HG03280 (cell line): Measurements from ENCODE around the gene GUCY1A2.
"Not testable (repeated sequence)": the region's sequence is repeated elsewhere in the genome, so short reads cannot be mapped to it uniquely, and the experiment has no call there.

ENCODE experiments used
- ATAC-seq: cut with Tn5 transposase; IDR thresholded peaks from one replicate; pipeline ENCODE4 v1.9.1; 2021; ENCODE audit warnings: mild to moderate bottlenecking, moderate library complexity; ENCODE audit not compliant: unreplicated experiment

GUCY1A2 gene, protein sequence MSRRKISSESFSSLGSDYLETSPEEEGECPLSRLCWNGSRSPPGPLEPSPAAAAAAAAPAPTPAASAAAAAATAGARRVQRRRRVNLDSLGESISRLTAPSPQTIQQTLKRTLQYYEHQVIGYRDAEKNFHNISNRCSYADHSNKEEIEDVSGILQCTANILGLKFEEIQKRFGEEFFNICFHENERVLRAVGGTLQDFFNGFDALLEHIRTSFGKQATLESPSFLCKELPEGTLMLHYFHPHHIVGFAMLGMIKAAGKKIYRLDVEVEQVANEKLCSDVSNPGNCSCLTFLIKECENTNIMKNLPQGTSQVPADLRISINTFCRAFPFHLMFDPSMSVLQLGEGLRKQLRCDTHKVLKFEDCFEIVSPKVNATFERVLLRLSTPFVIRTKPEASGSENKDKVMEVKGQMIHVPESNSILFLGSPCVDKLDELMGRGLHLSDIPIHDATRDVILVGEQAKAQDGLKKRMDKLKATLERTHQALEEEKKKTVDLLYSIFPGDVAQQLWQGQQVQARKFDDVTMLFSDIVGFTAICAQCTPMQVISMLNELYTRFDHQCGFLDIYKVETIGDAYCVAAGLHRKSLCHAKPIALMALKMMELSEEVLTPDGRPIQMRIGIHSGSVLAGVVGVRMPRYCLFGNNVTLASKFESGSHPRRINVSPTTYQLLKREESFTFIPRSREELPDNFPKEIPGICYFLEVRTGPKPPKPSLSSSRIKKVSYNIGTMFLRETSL

GRCh38 chr11:107018219-107018901 is at the start of gene GUCY1A2:
Gene GUCY1A2, minus strand, starts transcription at chr11:107018476. Its CDS starts 421 bp downstream, at chr11:107018055.
- peak; percentile 40 for ATAC-seq

- no peak for ATAC-seq
Observed at GRCh38 chr11:107054391-107054790, 36.1 kb upstream of the GUCY1A2 start.

GRCh38 chr11:107051332-107051731 is 33.1 kb upstream of the GUCY1A2 start:
- ATAC-seq: not testable (repeated sequence)

DNA sequence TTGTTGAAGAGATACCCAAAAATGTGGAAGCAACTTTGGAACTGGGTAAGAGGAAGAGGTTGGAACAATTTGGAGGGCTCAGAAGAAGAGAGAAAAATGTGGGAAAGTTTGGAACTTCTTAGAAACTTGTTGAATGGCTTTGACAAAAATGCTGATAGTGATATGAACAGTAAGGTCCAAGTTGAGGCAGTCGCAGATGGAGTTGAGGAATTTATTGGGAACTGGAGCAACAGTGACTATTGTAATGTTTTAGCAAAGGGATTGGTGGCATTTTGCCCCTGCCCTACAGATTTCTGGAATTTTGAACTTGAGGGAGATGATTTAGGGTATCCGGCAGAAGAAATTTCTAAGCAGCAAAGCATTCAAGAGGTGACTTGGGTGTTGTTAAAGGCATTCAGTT is 32.6 kb upstream of the GUCY1A2 start:
- ATAC-seq: not testable (repeated sequence)

GRCh38 chr11:107050121-107050520 is 31.8 kb upstream of the GUCY1A2 start:
- ATAC-seq: no peak

GRCh38 chr11:107044503-107044902 is 26.2 kb upstream of the GUCY1A2 start:
- ATAC-seq: no peak

GRCh38 chr11:107043242-107044006 is 25.1 kb upstream of the GUCY1A2 start:
- peak; percentile 85 for ATAC-seq

DNA sequence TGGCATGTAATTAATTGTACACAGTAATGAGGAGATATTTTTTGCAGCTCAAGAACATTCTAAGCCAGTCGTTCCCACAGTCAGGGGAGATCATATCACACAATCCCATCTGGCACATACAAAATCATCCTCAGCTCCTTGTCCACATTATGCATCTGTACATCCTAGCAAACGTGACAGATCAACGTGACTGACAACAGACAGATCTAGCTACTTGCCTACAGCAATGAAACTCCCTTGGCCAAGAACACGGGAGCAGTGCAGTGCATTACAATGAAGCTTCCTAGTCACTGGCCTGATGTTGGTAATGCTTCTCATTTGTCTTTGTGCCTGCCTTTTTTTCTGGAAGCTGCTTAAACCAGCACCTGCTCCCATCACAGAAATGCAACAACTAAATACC is 24.5 kb upstream of the GUCY1A2 start:
- ATAC-seq: no peak

- ATAC-seq: peak; percentile 48
Observed at GRCh38 chr11:107041088-107041444, 22.8 kb upstream of the GUCY1A2 start.

DNA sequence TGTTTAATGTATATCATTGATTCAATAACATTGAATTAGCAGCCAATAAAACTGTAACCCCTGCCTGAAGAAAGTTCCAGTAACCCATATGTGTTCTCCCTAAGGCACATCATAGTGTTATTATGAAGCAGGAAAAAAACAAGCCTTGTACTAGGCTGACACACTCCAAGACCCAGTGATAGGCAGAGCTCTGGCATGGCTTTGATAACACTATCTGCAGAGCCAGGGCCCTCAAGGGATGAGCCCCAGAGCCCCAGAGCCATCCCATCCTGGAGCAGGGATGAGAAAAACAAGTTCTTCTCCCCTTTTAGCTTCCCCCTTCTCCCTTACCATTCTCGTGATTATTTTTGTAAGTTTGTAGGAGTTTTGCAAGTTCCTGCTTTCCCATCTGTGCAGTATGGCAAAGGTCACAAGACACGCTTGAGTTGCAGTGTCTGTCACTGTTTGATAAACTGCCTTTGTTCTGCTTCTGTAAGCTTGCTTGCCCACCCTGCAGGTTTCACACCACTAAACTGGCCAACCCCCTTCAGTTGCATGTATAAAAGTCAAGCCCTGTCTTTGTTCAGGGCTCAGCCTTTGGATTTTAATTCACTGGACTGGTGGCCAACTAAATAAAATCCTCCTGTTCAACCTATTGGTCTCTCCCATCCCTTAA is 22.3 kb upstream of the GUCY1A2 start:
- no peak for ATAC-seq

- no peak for ATAC-seq
Observed at GRCh38 chr11:107025673-107026072, 7.4 kb upstream of the GUCY1A2 start.

GRCh38 chr11:107020594-107020993 is 2.3 kb upstream of the GUCY1A2 start:
- ATAC-seq: no peak

- ATAC-seq: no peak
Observed at GRCh38 chr11:107018902-107019493, 722 bp upstream of the GUCY1A2 start.

DNA sequence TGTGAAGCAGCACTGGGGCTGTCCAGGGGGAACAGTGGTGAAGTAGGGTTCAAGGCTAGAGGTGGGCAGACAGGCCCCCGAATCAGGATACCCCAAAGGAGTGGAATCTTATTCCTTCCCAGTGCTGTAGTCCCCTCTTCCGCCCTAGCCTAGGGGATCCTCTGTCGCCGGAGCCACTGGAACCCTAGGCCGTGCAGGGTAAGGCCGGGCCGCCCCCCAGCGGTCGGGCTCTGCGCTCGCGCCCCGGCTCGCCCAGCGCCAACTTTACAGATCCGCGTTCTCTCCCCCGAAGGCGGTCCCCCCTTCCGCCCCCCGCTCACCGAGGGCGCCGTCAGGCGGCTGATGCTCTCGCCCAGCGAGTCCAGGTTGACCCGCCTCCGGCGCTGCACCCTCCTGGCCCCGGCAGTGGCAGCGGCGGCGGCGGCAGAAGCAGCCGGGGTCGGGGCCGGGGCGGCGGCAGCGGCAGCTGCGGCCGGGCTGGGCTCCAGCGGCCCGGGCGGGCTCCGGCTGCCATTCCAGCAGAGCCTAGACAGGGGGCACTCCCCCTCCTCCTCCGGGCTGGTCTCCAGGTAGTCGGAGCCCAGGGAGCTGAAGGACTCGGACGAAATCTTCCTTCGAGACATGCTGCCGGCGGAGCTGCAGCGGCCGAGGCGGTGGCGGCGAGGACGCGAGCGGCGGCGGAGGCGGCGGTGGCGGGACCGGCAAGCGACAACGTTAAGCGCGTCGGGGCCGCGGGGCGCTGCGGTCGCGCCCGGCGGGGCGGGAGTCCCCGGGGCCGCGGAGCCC is 650 bp downstream of the GUCY1A2 start:
- peak; percentile 70 for ATAC-seq

DNA sequence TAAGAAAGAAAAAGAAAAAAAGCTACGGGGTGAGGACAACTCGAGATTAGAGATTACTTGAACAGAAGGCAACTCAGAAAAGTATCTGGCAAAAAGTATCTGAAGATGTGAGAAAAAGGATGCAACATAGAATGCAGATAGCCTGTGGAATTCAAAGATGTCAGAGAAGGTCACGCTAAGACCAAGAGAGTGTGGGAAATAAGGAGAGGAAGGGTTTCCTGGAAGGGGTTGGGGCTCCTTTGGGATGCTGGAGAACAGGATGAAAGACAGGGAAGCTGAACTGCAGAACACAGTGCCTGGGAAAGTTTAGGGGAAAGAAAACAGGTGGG is 1.2 kb downstream of the GUCY1A2 start:
- no peak for ATAC-seq

- ATAC-seq: no peak
Observed at GRCh38 chr11:107014871-107015270, 3.4 kb downstream of the GUCY1A2 start.

- ATAC-seq: no peak
Observed at GRCh38 chr11:107011977-107012376, 6.3 kb downstream of the GUCY1A2 start.

GRCh38 chr11:107009190-107009589 is 9.1 kb downstream of the GUCY1A2 start:
- ATAC-seq: no peak

DNA sequence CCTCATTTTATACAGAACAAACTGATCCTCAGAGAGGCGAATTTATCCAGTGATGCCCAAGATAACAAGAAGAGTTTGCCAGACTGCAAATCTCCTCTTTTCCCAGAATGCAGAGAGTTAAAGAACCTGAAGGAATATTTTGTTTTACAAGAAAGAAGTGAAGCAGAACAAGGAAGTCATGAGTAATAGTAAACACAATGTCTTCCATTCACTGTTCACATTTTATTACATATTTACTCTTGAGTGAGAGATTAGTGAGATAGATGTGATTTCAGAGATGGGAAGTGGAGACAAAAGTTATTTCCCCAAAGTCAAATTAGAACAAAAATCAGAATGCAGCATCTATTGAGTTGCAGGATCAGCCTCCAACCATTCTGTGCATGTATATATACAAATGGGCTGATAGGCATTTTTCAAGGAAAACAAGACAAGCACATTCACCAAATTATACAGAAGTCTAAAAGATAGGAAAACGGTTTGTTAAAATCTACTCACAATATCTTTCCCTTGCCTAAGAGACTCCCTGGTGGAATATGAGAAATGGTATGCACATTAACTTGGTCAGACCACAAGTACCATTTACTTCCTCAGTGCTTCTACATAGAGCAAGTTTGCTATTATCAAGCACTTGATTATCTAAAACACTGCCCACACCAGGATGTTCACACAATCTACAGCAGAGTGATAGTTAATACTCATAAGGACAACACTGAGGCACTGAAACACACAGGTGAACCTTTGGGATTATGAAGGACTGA is 12.0 kb downstream of the GUCY1A2 start:
- no peak for ATAC-seq
